NCI-H748 (cell line): ENCODE measurements around the gene EEF1AKMT4.

ENCODE experiments used
- DNase-seq: peaks from one replicate; lab custom pipeline; 2025; ENCODE audit not compliant: unreplicated experiment; lab: John Stamatoyannopoulos, UW

Gene EEF1AKMT4

DNA sequence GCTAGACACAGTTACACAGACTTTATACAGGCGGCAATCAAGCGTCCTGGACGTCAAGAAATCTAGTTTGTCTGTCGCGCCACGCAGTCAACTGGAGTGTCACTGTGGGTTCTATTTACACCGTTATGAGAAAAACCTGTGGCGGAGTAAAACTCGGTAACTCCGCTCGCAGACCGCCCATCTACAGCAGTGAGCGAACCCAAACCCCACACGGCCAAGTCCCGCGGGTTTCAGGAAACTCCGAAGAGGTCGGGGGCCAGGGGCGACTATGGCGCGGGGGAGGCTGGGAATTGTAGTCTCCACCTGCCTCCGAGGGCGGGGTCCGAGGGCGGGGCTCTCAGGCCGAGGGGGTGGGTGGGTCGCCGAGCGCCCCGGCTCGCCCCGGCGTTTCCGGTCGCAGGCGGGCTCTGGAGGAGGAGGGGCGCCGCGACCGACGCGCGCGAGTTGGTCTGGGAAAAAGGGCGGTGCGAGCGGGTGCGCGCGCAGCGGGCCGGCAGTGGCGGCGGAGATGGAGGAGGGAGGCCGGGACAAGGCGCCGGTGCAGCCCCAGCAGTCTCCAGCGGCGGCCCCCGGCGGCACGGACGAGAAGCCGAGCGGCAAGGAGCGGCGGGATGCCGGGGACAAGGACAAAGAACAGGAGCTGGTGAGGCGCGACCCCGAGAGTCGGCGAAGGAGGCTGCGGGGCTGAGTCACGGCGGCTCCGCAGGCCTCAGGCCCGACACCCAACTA, 49.5 kb downstream of the EEF1AKMT4 start, which contains the start of gene PSMD2:
TSS of gene PSMD2 (plus strand) at position 483 of the 729 bp plus-strand sequence. CDS start at position 509, 26 bp downstream.
- peak; percentile 94 for DNase-seq

DNA sequence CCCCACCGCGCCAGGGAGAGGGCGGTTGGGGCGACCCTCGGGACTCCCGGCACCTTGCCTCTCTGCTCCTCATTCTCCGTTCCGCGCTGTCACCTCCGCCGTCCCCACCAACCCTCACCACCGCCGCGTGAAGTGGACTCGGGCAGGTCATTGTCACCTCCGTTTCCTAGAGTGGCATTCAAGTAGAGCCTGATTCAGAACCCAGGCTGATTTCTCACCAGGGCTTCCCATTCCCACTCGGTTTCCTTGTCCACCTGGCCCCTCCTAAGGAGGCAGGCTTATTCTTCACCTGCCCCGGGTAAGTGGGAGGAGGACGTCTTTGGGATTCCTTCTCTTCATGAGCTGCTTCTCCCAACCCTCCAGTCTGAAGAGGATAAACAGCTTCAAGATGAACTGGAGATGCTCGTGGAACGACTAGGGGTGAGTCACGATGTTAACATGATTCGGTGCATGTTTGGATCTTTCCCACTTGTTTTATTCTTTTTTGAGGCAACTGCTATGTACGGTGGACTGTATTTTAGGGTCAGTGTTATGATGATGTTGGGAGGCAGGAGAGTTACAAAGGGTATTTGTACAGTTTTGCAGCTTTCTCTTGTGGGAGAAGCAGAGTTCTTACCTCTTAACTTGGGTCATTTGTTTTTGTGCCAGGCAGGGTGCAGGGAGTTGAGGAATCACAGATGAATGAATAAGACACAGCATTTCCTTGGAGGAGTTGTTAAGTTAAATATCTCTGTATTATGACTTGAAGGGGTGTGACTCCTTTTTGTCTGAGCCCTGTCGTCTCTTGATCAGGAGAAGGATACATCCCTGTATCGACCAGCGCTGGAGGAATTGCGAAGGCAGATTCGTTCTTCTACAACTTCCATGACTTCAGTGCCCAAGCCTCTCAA, 50.3 kb downstream of the EEF1AKMT4 start:
- no peak for DNase-seq

DNA sequence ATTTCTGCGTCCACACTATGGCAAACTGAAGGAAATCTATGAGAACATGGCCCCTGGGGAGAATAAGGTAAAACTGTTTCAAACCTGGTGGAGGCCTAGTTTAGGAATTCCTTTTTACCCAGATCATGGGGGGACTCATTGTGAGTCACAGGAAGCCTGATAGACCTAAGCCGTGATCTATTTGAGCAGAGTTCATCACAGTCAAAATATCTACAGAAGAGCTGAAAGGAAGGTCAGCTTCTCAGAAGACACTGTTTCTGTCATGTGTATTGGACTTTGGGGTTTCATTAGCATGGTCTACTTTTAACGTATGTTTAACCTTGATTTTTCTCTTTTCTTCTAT, 50.9 kb downstream of the EEF1AKMT4 start:
- no peak for DNase-seq

DNA sequence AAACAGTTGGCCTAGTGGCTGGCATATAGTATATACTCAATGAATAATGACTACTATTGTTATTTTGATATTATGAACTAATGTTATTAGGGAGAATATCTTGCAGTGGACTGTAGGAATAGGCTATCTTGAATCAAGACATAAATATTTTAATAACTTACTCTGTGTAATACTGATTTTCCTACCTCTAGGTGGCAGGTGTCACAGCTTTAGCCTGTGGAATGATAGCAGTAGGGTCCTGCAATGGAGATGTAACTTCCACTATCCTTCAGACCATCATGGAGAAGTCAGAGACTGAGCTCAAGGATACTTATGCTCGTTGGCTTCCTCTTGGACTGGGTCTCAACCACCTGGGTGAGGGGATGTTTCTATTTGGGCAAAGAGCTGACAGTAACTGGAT, 56.1 kb downstream of the EEF1AKMT4 start:
- no peak for DNase-seq

DNA sequence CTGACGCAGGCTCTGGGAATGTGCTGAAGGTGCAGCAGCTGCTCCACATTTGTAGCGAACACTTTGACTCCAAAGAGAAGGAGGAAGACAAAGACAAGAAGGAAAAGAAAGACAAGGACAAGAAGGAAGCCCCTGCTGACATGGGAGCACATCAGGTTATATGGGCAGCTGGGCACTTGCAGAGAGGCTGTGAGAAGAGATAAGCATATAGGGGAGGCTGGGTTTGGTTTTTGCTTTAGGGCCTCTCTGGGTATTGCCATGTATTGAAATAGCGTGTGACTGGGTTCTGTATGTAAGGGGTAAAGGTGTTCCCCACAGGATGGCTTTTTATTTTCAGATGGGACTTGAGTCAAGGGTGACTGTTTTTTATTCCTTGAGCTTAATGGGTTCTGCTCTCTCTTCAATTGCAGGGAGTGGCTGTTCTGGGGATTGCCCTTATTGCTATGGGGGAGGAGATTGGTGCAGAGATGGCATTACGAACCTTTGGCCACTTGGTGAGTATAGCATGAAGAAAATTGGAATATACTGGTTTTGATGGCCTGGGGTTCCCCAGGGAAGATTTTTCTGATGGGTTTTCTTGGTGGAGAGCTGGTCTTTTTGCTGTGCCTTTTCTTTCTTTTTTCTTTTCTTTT, 57.0 kb downstream of the EEF1AKMT4 start:
- no peak for DNase-seq

DNA sequence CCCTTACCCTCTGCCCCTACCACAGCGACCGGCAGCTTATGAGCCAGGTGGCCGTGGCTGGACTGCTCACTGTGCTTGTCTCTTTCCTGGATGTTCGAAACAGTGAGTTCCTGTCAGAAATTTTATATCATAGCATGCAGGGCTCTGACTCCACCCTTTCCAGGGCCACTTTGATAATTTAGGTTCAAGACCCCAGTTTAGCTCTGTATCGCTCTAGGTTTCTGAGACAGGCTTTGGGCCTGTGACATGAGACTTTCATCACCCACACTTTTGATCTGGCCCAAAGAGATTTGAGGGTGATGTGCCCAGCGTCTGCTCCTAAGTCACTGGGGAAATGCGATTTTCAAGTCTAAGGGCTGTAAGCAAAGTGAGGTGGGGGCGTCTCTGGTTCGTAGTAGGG, 58.4 kb downstream of the EEF1AKMT4 start:
- DNase-seq, result no peak
